NT2/D1 (cell line): ENCODE data around the gene TSKS.

ENCODE experiments used
- SUZ12 ChIP-seq: IDR thresholded peaks from 2 replicates; pipeline ENCODE4 v1.6.1; 2011; ENCODE audit not compliant: insufficient read length, insufficient read depth; ENCODE audit errors: extremely low read depth
- YY1 ChIP-seq: IDR thresholded peaks from 2 replicates; pipeline ENCODE4 v1.6.1; 2011; ENCODE audit not compliant: insufficient read length, insufficient read depth
- ZNF274 ChIP-seq: IDR thresholded peaks from 2 replicates; pipeline ENCODE4 v1.6.1; 2011; ENCODE audit warnings: mild to moderate bottlenecking, low read depth, low read length

GRCh38 chr19:49799798-49800376 is 36.8 kb upstream of the TSKS start:
- no peak for TF ChIP-seq ZNF274
- TF ChIP-seq YY1, result no peak
- no peak for TF ChIP-seq SUZ12
